ENCODE measurements around the gene HSF2BP. TPM values are rescaled to one million over a fixed set of nuclear protein-coding genes. Genes with fewer than 3 reads are reported as not detected.
"Not testable (repeated sequence)": the region's sequence is repeated elsewhere in the genome, so short reads cannot be mapped to it uniquely, and the experiment has no call there.

The HSF2BP gene
- total and polyA plus RNA-seq, 12 donors, result 0.12 to 0.51 (median 0.18) TPM; not detected in 6

DNA sequence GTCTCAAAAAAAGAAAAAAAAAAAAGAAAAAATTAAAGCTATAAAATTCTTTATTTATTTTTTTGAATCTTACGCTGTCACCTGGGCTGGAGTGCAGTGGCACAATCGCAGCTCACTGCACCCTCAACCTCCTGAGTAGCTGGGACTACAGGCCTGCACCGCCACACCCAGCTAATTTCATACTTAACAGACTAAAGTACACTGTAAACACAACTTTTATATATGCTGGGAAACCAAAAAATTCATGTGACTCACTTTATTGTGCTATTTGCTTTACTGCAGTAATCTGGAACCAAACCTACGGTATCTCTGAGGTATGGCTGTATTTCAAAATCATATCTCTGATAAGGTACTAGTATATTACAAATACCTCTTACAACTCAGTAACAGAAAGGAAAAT, 40.3 kb downstream of the HSF2BP start:
- intact Hi-C loops (cut with DNase I), result no loop called here
- Histone ChIP-seq H3K4me3 (no peak overlapping the region), H3K4me1 (no peaks in the 10 kb centered on the region), H3K27me3 (peaks cover 0 to 3% (median 0%) of the 10 kb centered on the region in 7 donors), H3K9me3 (peaks cover 0 to 29% (median 8%) of the 10 kb centered on the region in 11 donors), H3K27ac (no peak overlapping the region), H3K36me3 (no peaks in the 10 kb centered on the region)
- TF ChIP-seq, protein P1, sequence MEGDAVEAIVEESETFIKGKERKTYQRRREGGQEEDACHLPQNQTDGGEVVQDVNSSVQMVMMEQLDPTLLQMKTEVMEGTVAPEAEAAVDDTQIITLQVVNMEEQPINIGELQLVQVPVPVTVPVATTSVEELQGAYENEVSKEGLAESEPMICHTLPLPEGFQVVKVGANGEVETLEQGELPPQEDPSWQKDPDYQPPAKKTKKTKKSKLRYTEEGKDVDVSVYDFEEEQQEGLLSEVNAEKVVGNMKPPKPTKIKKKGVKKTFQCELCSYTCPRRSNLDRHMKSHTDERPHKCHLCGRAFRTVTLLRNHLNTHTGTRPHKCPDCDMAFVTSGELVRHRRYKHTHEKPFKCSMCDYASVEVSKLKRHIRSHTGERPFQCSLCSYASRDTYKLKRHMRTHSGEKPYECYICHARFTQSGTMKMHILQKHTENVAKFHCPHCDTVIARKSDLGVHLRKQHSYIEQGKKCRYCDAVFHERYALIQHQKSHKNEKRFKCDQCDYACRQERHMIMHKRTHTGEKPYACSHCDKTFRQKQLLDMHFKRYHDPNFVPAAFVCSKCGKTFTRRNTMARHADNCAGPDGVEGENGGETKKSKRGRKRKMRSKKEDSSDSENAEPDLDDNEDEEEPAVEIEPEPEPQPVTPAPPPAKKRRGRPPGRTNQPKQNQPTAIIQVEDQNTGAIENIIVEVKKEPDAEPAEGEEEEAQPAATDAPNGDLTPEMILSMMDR (IDR thresholded peaks at IDR 0.05), result no peak
- DNase-seq, result no peak
- 96 to 98% methylated on average over 4 of the region's 4 CpGs for WGBS, 2 donors
- no peak for ATAC-seq

DNA sequence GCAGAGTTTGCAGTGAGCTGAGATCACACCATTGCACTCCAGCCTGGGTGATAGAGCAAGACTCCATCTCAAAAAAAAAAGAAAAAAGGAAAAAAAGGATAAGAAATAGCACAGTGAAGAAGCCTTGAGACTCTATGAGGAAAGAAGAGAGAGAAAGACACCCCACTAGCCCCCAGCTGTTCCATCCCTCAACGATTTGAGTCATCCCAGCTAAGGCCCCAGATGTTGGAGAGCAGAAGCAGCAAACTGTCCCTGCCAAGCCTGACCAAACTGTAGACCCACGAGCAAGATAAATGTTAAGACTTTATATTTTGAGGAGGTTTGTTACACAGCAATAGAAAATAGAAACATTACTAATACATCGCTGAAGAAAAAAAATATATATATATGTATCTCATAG, 42.4 kb downstream of the HSF2BP start:
- H3K4me3 ChIP-seq; H3K27ac ChIP-seq; intact Hi-C loops (cut with DNase I); H3K36me3 ChIP-seq; H3K27me3 ChIP-seq; DNase-seq; ATAC-seq: not testable (repeated sequence)
- peaks cover 0 to 15% (median 3%) of the 10 kb centered on the region in 9 donors for H3K4me1 ChIP-seq
- 74 to 78% methylated on average over 3 of the region's 3 CpGs for WGBS, 2 donors
- H3K9me3 ChIP-seq, result peaks cover 0 to 29% (median 8%) of the 10 kb centered on the region in 11 donors

DNA sequence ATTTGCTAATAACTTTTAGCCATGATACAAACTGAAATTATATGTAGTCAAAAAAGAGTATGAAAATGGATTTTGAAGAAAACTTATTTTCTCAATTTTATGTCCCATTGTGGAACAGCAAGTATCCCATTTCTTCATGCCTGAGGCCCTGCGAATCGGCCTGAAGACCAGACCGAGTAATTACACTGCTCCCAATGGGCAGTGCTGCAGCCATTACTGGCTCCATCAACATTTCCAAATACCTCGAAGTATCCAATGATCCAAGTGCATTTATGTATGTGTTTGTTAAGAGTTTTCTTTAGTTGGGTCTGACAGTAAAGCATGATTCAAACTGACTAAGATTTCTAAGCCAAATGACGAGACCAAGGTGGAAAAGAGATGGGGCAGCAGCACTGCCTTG, 44.4 kb downstream of the HSF2BP start:
- ATAC-seq (no peak), DNase-seq (no peak)
- H3K4me3 ChIP-seq, result no peak overlapping the region
- no peaks in the 10 kb centered on the region for H3K27me3 ChIP-seq
- peaks cover 0 to 18% (median 8%) of the 10 kb centered on the region in 9 donors for H3K4me1 ChIP-seq
- no peaks in the 10 kb centered on the region for H3K36me3 ChIP-seq
- TF ChIP-seq, protein P1 (IDR thresholded peaks at IDR 0.05), result no peak
- intact Hi-C loops (cut with DNase I), result loop anchor here in 1 of 10 donors (5.0 kb wide), 1 partner anchor 32 kb away; no protein-coding TSS in a partner anchor
- peaks cover 0 to 10% (median 0%) of the 10 kb centered on the region in 11 donors for H3K9me3 ChIP-seq
- WGBS, 2 donors, result 82 to 85% methylated on average over 5 of the region's 5 CpGs
- no peak overlapping the region for H3K27ac ChIP-seq

DNA sequence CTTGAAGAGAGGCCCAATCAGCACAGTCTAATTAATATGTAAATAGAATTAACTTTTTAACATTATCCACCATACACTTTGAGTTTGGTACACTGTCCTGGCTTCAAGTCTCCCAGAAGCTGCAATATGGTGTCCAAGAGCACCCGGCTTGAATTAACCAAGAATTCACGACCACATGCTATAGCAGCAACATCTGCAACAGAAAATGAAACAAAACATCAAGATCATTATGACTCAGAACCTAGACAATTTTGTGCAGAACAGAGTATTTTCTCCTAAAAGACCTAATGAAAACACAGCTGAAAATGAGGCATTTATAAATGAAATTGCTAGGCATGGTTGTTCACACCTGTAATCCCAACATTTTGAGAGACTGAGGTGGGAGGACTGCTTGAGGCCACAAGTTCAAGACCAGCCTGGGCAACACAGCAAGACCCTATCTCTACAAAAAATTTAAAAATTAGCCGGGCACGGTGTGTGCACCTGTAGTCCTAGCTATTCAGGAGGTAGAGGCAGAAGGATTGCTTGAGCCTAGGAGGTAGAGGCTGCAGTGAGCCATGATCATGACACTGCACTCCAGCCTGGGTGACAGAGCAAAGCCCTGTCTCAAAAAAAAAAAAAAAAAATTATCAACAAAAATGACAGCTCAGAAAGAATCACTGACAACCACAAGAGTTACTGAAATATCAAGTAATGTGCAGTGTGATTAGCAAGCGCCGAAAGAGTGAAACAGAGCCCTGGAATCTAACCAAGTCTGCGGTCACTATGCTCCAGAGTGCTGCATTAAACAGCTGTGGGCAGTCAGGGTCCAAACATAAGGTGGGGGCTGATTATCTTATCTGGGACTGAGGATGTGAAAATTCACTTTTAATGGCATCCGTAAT, 45.3 kb downstream of the HSF2BP start:
- Histone ChIP-seq H3K27ac (no peak overlapping the region), H3K27me3 (no peaks in the 10 kb centered on the region), H3K4me3 (no peak overlapping the region), H3K36me3 (no peaks in the 10 kb centered on the region), H3K9me3 (peaks cover 0 to 2% (median 0%) of the 10 kb centered on the region in 11 donors), H3K4me1 (peaks cover 0 to 21% (median 15%) of the 10 kb centered on the region in 9 donors)
- DNase-seq, result no peak
- WGBS, 2 donors, result 79 to 81% methylated on average over 8 of the region's 8 CpGs
- intact Hi-C loops (cut with DNase I), result loop anchor here in 1 of 10 donors (5.0 kb wide), 1 partner anchor 33 kb away; no protein-coding TSS in a partner anchor
- ATAC-seq, result no peak
- TF ChIP-seq, protein P1 (IDR thresholded peaks at IDR 0.05), result no peak
